Measurements from ENCODE around the gene ZNF827.

ZNF827 gene

DNA sequence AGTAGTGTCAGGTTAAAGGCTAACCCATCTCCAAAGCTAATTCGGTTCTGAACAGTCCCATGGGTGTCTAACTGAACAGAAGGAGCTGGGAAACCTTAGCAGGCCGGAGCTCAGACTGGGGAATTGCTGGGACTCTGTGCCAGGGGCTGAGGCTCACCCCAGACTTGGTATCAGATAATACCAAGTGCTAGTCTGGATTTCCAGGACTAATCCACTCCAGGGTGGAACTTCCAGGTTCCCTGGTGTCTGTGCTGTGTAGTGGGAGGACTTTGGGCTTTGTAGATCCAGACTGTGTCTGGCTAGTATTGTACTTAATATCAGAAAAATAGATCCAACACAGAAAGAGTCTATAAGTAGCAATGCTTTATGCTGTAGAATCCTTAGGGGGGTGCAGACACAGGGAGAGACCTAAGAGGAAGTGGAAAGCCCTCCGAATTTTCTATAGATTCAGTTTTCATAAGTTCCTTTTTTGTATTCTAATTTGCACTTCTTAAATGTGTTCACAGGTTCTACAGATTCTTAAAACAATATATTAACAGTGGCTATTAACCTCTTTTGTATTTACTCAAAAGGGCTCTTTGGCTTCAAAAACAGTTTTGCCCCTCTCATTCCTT is 4.1 kb downstream of the ZNF827 start:
- no peak for DNase-seq

DNA sequence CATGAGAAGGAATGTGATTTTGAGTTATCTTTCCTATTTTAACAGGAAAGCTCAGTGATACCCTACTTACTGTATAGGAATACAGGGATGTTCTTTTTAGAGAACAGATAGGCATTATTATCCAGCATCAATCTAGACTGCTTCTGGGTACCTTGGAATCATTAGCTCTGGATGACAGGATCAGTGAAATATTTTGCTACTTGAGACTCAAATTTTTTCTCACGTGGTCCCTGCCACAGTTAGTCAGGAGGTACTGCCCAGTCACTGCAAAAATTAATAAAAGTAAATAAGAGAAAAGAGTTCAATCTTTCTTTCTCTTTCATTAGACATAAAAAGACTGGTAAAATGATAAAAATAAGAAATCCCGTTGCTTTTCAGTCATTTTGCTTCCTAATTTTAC is 5.5 kb downstream of the ZNF827 start:
- no peak for DNase-seq

DNA sequence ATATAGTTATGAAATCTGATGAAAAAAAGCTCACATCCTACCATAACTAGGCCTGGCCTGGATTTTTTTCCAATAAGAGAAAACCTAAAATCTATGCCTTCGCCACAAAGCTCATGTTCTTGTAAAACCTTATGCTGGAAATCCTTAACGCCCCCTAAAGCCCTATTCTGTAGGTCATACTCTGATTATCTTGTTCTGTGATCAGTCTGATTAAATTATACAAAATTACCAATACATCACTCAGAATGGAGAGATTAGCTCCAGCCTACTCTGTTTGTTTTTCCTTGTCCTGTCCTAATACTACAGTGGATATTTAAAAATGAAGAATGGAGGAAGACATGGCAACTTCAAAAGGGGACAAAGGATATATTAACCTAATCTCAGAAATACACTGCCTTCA is 7.2 kb downstream of the ZNF827 start:
- no peak for DNase-seq

DNA sequence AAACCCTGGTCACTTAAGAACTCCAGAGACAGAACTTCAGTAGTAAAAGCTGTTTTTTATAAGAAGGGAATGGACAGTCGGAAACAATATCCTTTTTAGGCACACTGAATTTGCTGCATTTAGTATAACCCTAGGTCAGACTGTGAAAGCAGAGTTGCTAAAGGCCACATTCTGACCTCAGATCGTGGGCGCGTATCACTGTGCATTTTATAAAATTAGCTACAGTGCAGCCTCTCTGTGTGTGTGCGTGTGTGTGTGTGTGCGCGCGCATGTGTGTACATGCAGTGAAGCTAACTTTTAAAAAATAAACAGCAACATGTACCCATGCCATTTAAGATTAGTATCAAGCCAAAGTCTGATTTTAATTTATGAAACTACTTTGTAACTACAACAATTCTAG is 8.0 kb downstream of the ZNF827 start:
- no peak for DNase-seq

DNA sequence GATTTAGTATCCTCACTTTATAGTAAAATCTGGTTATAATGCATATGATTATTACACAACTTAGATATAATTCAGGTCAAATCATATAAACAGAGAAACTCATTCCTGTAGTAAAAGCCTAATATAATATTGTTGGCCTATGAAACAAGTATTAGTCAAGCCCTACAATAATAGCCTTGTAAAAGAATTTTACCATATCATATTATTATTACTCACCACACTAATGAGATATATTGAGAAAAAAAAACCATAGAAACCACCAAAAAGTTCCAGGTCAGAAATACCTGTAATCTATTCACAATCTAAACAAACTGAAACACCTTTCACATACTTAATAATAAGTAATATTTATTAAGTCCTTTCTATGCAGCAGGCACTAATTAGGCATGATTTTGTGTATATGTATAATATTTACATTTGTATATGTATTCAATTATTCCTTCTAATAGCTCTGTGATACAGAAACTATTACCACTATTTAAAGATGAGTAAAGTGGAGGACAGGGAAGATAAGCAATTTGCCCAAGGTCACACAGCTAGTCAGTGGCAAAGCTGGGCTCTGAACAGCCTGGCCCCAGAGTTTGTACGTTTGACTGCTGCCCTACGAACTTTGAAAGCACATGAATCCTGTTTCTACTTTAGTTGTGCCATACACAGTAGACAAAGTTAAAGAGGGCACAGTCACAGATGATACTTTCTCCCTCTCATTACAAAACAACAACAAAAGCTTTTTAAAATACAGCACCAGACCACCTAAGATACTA is 9.0 kb downstream of the ZNF827 start:
- DNase-seq, result no peak

DNA sequence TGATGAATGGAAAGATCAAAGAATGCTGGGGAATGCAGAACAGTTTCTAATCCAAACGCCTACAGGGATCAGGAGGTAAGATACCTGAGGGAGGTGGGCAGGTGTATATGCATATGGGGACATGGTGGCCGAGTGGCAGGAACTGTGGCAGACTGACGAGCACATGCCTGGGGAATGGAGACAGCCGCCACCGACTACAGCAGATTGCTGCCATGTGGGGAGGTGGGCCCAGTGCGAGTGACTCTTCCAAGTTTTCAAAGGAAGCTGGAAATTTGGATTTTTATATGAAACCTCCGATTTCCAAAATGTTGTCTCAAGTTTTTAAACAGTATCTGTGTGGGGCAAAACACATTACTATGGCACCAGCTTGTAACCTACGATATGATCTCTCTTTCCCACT is 9.9 kb downstream of the ZNF827 start:
- no peak for DNase-seq

DNA sequence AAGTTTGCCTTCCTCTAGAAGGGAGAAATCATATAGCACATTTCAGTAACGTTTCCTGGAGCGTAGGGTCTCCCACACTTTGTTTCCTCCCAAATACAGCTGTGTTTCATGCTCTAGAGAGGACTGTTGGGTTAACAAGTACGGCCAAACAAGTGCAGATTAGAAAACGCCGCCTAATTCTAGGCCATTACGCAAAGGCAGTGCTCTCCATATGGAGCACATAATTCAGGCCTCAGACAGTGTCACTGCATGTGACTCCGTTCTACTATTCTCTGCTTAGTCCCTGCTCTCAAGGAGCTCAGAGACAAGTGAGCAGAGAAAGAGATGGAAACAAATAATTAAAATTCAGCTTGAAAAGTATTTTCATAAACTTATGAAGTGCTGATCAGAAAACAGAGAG is 11.6 kb downstream of the ZNF827 start:
- no peak for DNase-seq

DNA sequence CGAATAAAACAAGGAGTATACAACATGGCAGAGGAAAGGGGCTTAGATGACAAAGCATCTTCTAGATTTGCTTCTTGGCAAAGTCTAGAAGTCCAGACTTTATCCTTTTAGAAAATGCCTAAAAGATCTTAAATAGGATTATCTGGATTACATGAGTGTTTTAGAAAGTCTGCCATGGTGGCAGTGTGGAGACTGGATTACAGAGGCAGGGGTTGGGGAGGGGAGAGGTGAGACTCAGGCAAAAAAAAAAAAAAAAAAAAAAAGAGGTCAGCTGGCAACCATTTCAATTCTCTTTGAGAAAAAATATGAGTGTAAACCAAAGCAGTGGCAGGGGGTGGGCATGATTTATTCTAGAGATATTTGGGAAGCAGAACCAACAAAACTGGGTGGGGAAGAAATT is 17.4 kb downstream of the ZNF827 start:
- no peak for DNase-seq

DNA sequence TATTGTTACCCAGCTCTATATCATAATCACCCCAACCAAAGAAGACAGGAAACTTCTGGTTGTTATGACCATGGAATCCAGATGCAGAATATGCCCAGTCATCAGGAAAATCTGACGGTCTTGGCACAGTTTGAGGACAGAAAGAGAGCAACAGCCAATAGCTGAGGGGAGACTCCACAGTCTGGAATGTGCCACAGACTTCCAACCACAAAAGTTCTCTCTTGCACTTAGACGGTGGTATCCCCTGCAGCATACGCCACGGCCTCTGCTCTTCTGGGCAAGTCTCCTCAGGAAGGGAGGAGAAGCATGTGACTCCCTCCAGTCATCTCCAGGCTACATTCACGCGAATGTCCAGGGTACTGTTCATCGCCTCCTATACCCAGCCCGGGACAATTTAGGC is 18.4 kb downstream of the ZNF827 start:
- no peak for DNase-seq

DNA sequence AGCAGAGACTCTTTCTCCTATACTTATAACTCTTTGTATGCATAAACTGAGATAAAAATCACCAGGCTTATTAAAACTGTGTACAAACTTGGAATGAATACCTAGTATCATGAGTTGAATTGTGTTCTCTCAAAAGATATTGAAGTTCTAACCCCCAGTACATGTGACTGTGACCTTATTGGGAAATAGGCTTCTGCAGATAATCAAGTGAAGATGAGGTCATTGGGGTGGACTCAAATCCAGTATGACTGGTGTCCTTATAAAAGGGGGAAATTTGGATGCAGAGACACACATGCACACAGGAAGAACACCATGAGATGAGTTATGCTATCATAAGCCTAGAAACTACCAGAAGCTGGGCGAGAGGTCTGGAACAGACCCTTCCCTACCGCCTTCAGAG is 26.2 kb downstream of the ZNF827 start:
- DNase-seq, result no peak

DNA sequence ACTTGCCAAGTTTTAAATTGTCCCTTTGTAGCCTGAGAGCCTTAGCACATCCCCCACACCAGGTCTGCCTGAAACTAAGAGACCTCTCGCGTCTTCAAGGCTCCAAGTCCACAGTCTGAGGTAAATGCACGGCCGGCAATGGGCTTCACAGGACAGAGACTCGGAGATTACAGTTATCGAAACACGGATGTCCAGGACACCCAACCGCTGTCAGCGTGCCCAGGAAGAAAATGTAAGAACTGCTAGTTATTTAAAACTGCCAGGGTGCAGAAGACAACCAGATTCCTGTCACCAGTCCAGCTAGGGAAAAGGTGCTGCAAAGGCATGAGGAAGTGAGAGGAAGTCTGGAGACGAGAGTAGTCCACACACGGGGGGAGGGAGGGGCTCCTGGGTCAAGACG is 28.9 kb downstream of the ZNF827 start:
- no peak for DNase-seq

DNA sequence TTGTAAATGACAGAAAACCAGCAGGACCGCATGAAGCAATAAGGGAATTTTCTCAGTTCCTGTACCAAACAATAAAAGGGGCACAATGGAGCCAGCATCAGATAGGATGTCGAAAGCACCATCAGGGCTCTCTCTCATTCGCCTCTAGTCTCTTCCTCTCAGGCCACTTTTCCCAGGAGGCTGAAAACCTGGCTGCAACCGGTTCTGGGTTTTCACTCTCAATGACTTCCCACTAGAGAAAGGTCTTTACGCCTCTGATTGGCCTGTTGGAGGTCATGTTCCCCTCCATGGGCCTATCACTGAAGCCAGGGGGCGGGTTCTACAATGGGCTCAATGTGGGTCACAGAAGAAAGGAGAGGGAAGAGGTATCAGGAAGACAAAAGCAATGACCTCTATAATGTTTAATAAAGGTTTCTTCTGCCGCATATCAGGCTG is 29.3 kb downstream of the ZNF827 start:
- DNase-seq, result no peak

DNA sequence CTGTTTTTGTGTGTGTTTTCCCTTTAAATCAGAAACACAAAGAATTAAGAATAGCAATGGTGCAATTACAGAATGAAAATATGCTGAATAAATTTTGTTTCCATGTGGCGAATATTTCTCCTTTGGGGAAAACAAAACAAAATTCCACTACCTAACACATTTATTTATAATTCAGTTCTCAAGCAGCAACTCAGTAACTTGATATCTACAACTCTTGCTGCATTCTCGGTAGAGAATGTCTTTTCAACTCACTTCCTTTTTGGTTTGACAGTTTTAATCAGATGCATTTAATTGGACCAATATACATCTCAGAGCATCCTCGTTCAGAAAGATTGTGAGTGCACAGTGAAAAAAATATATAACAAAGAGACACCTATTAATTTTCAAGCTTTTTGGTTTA is 30.8 kb downstream of the ZNF827 start:
- no peak for DNase-seq

DNA sequence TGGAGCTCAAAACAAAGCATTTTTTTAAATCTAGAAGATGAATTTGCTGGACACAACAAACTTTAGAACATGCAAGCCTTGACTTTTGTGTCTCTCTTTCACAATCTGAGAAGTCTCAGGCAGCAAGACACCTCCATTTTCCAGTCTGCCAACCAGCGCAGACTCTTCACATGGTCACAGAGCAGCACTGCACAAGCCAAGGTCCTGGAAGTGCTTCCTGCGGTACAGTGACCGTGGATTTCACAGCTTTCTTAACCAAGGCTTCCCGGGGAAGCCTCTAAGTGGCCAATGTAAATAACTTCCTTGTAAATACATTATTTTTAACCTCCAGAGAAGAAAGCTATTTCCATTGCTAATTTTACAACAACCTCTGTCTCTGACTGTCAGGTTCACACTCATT is 31.2 kb downstream of the ZNF827 start:
- DNase-seq, result no peak

DNA sequence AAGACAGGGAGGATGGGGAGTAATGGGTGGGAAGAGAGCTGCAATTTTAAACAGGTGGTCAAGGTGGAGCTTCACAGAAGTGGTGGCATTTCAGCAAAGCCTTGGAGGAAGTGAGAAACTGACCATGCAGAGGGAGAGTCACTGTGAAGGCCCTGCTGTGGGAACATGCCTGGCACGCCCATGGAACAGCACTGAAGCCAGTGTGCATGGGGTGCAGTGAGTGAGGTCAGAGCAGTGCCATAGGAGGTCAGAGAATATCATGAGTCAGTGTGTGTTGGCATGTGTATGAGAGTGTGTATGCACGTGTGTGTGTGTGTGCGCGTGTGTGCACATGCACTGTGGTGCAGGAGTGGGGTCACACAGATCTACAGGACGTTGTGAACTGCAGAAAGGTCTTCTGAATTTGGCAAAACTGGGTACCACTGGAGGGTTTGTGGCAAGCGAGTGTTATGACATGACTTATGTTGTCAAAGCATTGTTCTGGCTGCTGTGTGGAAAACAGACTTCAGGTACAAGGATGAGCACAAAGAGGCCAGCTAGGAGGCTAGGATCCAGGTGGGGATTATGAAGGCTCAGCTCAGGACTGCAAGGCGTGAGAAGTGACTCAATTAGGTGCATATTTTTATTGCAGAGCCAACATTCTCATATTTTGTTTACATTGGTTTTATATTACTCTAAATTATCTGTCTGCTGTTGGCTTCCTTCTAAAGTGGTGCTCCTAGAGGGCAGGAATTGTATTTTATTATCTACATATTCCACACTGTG is 34.0 kb downstream of the ZNF827 start:
- DNase-seq, result no peak

DNA sequence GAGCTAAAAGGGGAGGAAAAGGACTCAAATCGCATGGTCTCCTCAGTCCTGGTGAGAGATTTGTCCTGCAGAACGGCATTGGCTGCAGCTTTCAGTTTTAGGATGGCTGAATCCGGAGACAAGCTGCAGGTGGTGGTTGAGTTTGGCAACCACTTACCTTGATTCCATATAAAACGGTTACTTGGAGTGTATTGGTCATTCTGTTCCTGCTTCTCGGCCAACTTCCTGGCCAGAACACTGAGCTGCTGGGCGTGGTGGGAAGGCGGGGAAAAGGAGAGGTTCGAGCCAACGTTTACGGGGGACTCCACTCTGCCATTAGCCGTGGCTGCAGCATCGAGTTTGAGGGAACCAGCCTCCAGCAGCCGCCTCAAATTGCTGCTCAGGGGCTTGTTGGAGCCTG is 36.1 kb downstream of the ZNF827 start:
- no peak for DNase-seq

DNA sequence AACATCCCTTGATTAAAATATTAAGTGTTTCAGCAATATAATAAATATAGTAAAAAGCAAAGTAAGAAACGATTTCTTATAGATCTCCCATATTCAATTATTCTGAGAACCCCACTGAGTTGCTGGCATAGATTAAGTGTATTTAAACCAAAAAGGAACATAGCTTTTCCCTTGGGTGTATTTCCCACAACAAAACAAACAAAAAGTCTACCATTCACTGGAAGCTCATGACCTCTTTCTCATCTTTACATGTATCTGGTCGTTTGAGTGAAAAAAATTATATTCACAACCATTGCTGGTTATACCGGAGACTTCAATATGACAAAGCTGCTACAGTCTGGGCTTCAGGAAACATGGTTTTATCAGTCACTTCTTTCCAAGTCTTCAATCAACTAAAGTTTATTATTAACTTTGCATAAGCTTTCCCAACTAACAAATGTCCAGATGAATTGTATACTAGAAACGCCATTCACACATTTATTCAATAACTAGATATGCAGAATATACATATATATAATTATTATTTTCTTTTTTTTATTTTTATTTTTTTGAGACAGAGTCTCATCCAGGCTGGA is 38.6 kb downstream of the ZNF827 start:
- DNase-seq, result no peak

DNA sequence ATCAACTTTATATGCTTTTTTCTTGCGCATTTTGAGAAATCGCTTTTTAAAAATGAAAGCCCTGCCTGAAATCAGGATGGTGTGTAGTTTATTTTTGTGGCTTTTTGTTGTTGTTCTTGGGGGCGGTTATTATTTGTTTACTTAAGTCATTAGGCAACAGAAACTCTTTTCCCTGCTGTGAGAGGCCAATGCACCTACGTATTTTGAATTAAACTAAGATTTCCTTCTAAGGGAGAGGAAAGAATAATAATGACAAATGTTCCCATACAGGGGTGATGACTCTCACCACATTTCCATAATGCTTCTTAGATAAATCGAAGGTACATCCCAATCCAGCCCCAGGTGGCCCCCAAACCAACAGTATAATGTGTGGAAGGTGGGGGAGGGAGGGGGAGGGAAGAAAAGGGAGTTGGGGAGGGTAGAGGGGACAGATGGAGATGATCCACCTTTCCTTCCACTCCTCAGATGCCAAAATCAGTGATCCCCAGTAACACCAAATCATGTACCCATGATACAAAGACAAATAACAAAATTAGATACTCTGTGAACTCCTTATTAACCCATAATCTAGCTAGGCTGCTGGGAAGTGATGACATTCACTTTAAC is 39.6 kb downstream of the ZNF827 start:
- no peak for DNase-seq

DNA sequence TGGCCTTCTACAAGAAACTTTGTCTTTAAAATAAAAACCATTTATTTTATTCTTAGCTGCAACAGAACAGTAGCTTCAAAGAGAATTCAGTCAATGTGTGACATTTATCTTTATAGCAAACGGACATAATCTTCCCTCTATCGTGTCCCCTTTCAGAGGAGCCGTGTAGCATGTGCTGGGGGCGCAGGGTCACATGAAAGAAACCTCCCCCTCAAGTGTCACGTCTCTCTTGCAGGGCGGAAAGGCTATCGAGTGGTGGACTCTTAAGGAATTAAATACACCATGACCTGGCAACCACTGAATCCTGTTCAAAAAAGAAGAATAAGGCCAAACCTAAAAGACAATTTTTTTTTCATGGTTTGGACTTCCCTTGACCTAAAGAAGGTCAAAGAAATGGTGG is 40.2 kb downstream of the ZNF827 start:
- no peak for DNase-seq

DNA sequence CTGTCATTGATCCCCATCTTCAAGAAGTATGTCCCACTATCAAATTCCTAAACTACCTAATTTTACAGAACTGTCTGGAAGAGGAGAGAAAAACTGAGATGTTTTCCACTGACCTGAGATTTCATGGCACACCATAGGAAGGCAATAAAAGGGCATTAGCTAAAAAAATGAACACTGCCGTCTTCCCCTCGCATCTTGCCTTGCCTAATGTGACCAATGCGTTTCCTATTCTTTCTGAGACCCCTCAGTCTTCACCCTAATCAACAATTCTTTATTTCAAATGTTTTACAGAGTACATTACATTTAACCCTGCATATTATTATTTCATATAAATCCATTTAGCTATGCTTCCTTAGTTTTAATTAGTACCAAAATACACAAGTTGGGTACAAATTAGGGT is 43.6 kb downstream of the ZNF827 start:
- DNase-seq, result no peak

DNA sequence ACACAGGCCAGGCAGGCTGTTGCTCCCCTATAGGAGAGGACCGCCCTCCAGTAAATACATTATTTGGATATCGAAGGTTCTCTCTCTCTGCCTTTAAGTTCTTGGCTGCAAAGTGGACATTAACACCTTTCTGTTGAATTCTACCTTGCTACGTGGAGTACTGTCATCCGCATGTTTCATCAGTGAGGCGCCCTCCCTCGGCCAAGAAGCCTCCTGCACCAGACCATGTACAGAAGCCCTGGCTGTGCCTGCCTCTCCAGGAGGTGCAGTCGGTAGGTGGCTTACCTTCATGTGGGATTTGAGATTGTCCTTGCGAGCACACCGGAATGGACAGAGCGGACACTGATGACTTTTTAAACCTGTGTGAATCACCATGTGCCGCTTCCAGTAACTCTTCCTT is 46.7 kb downstream of the ZNF827 start:
- DNase-seq, result no peak

DNA sequence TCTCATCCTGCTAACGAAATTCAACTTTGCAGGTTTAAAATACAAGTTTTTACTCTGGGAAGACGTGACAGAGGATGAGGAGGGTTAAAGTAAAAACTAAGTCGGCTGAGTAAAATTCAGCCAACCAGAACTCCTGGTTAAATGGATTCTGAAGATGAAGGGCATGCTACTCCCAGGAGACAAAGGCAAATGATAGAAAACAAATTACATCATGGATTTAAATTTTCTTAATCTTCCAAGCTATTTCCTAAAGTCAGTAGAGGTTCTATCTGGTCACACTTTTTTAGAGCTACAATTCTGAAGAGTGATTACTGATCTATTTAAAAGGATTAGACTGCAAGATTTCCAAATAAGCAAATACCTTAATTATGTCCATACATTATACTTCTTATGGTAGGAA is 47.9 kb downstream of the ZNF827 start:
- no peak for DNase-seq

DNA sequence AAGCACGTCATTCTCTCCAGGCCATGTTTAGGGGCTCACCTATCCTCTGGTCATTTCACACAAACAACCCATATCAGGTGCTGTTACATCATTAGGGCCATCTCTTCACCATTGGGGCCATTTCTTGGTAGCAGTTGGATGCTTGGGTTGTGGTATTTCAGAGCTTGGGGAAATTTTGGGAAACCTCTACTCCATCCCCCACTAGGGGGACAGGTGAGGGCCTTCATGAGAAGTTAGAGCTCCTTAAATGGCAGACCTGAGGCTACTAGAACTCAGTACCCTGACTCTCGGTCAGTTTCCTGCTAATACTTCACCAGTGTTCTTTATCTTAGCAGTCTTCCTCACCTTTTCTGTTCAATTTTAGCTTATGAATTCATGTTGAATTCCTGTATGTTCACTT is 50.2 kb downstream of the ZNF827 start:
- no peak for DNase-seq

All from activated CD4-positive, alpha-beta T cell treated with anti-CD3 and anti-CD28 coated beads, Interleukin-2, amount 50 U/mL, for 48 hours (primary cell).